Keratinocyte (primary cell): ENCODE data around the gene BSPRY. TPM values are rescaled to one million over a fixed set of nuclear protein-coding genes. Genes with fewer than 3 reads are reported as not detected.

ENCODE experiments used
- DNase-seq: peaks from one replicate; pipeline ENCODE4 v3.0.0-alpha.2; 2011; ENCODE audit warnings: low read depth, missing footprints, low spot score
- FAIRE-seq: peaks from 2 replicates; lab custom pipeline; 2011; peaks lifted over from hg19 to GRCh38; lab: Jason Lieb, UNC
- H2AFZ ChIP-seq: 2 replicates; pipeline ENCODE4 v1.6.0; 2012; ENCODE audit warnings: low read length, control low read depth, inconsistent platforms; ENCODE audit not compliant: control insufficient read depth
- H3K27ac ChIP-seq: 2 replicates; pipeline ENCODE4 v1.5.1; 2011; ENCODE audit warnings: low read length; ENCODE audit not compliant: control insufficient read depth, insufficient read depth
- H3K27me3 ChIP-seq: 3 replicates; pipeline ENCODE4 v1.6.0; 2011; ENCODE audit warnings: low read length; ENCODE audit not compliant: control insufficient read depth, insufficient read depth; ENCODE audit errors: extremely low read depth
- H3K36me3 ChIP-seq, 2 experiments: 2 replicates in 1 of 2; 3 replicates in 1 of 2; pipeline ENCODE4 v1.5.1; 2011; ENCODE audit warnings: low read length in 2 of 2, mild to moderate bottlenecking in 1 of 2; ENCODE audit not compliant: control insufficient read depth in 2 of 2, insufficient read depth in 2 of 2; ENCODE audit errors: extremely low read depth in 1 of 2
- H3K4me1 ChIP-seq: 3 replicates; pipeline ENCODE4 v1.5.1; 2011; ENCODE audit warnings: low read length; ENCODE audit not compliant: control insufficient read depth, insufficient read depth; ENCODE audit errors: extremely low read depth
- H3K4me2 ChIP-seq: 3 replicates; pipeline ENCODE4 v1.6.0; 2011; ENCODE audit warnings: low read depth, low read length; ENCODE audit not compliant: control insufficient read depth, insufficient read depth; ENCODE audit errors: extremely low read depth
- H3K4me3 ChIP-seq, 3 experiments: fragments of 200-600 bp in 1 of 3; sonication (generic) in 1 of 3; 2 replicates in 2 of 3; 3 replicates in 1 of 3; pipeline ENCODE4 v1.5.1; 2011 to 2016; ENCODE audit warnings: low read length in 3 of 3, mild to moderate bottlenecking in 3 of 3, control low read depth in 2 of 3, inconsistent platforms in 1 of 3, low read depth in 1 of 3, mixed read lengths in 1 of 3, mixed run types in 1 of 3, moderate library complexity in 1 of 3; ENCODE audit not compliant: control insufficient read depth in 2 of 3, insufficient read depth in 2 of 3; ENCODE audit errors: extremely low read depth in 1 of 3
- H3K79me2 ChIP-seq: 2 replicates; pipeline ENCODE4 v1.6.0; 2012; ENCODE audit warnings: low read length; ENCODE audit not compliant: control insufficient read depth, insufficient read depth
- H3K9ac ChIP-seq: 3 replicates; pipeline ENCODE4 v1.6.0; 2011; ENCODE audit warnings: low read length; ENCODE audit not compliant: control insufficient read depth, insufficient read depth; ENCODE audit errors: extremely low read depth
- H3K9me1 ChIP-seq: 3 replicates; pipeline ENCODE4 v1.6.0; 2011; ENCODE audit warnings: low read length; ENCODE audit not compliant: control insufficient read depth, insufficient read depth; ENCODE audit errors: extremely low read depth
- H3K9me3 ChIP-seq: 2 replicates; pipeline ENCODE4 v1.5.1; 2012; ENCODE audit warnings: low read depth, low read length; ENCODE audit not compliant: control insufficient read depth
- H4K20me1 ChIP-seq: 3 replicates; pipeline ENCODE4 v1.6.0; 2011; ENCODE audit warnings: low read length; ENCODE audit not compliant: control insufficient read depth, insufficient read depth; ENCODE audit errors: extremely low read depth
- CTCF ChIP-seq, 3 experiments: IDR thresholded peaks in 1 of 3; conservative IDR thresholded peaks in 1 of 3; optimal IDR thresholded peaks in 1 of 3; 2 replicates in 2 of 3; 3 replicates in 1 of 3; pipeline versions ENCODE3 to v1.5.1; 2011; ENCODE audit warnings: low read length in 3 of 3, mild to moderate bottlenecking in 3 of 3, moderate library complexity in 2 of 3, control low read depth in 1 of 3, inconsistent platforms in 1 of 3; ENCODE audit not compliant: insufficient read depth in 2 of 3; ENCODE audit errors: extremely low read depth in 1 of 3
- EZH2 ChIP-seq: IDR thresholded peaks from one replicate; pipeline ENCODE4 v1.6.1; 2012; ENCODE audit warnings: inconsistent platforms, mild to moderate bottlenecking, low read length, moderate library complexity
- dilution Hi-C: fragments of 300-500 bp; cut with MboI; formaldehyde crosslinking; loops from one replicate; pipeline ENCODE4 v1.7.0; 2020; ENCODE audit warnings: low sequenced_read_pairs; ENCODE audit not compliant: extremely low pct_ligation_motif_present
- polyA plus RNA-seq, 5 experiments: library from polyadenylated mRNA; depleted of rRNA in 3 of 5; stranded (reverse) in 3 of 5; stranded (forward) in 1 of 5; unstranded in 1 of 5; fragments of >200 nt; gene quantifications; 1 replicate in 1 of 5; 2 replicates in 3 of 5; 3 replicates in 1 of 5; pipeline versions ENCODE4 v1.2.1 to v1.2.3, GENCODE V29; 2011 to 2012; ENCODE audit warnings: missing spikeins in 2 of 5, low read depth in 1 of 5, low replicate concordance in 1 of 5

Gene BSPRY
- polyA plus RNA-seq, 1 donor (not counting 4 experiments of a cell fraction or from before 2014, with no cell fraction given) = 0.41 TPM

- dilution Hi-C loops = loop anchor here (10.0 kb wide), 1 partner anchor 56 kb away; the partner anchor contains the start of gene ALAD
- TF ChIP-seq CTCF (optimal IDR thresholded peaks at IDR 0.05 in 1 of 3, IDR thresholded peaks at IDR 0.05 in 1 of 3, conservative IDR thresholded peaks at IDR 0.05 in 1 of 3; ENCODE audit: extremely low read depth in 1 of 3, insufficient read depth in 2 of 3, low read length in 3 of 3) (no peak), EZH2 (no peak)
- H3K9me3 ChIP-seq = no peaks in the 10 kb centered on the region
- DNase-seq = no peak
- no peaks in the 10 kb centered on the region for H3K79me2 ChIP-seq
- H3K9ac ChIP-seq = no peak overlapping the region
- no peaks in the 10 kb centered on the region for H3K9me1 ChIP-seq
- H3K4me3 ChIP-seq = no peak overlapping the region
- H2AFZ ChIP-seq = no peak overlapping the region
- no peak for FAIRE-seq
- H3K4me1 ChIP-seq = peaks cover 9% of the 10 kb centered on the region
- peaks cover 31% of the 10 kb centered on the region for H3K27me3 ChIP-seq
- H3K27ac ChIP-seq = no peak overlapping the region
- H4K20me1 ChIP-seq = no peaks in the 10 kb centered on the region
- H3K36me3 ChIP-seq = no peaks in the 10 kb centered on the region
- peak overlapping the region; percentile 64 for H3K4me2 ChIP-seq
Measured at GRCh38 chr9:113349066-113349444, 286 bp upstream of the BSPRY start.

- Histone ChIP-seq H3K4me2 (peak overlapping the region; percentile 64), H3K4me3 (peak overlapping the region in 1 of 3 experiments; percentile 53), H3K27ac (no peak overlapping the region), H3K27me3 (peaks cover 31% of the 10 kb centered on the region), H3K9me3 (no peaks in the 10 kb centered on the region), H3K4me1 (peaks cover 9% of the 10 kb centered on the region), H3K79me2 (no peaks in the 10 kb centered on the region), H2AFZ (no peak overlapping the region), H3K9ac (no peak overlapping the region), H3K36me3 (no peaks in the 10 kb centered on the region), H4K20me1 (no peaks in the 10 kb centered on the region), H3K9me1 (no peaks in the 10 kb centered on the region)
- TF ChIP-seq EZH2 (peak; percentile 87), CTCF (optimal IDR thresholded peaks at IDR 0.05 in 1 of 3, IDR thresholded peaks at IDR 0.05 in 1 of 3, conservative IDR thresholded peaks at IDR 0.05 in 1 of 3; ENCODE audit: extremely low read depth in 1 of 3, insufficient read depth in 2 of 3, low read length in 3 of 3) (no peak)
- dilution Hi-C loops = no loop called here
- no peak for DNase-seq
- FAIRE-seq = no peak
Measured at GRCh38 chr9:113350107-113350661, 843 bp downstream of the BSPRY start.
